ENCODE results near the gene PRAMEF11.
A peak's percentile ranks its signal among the peaks of the same experiment; 100 is the strongest.
"Not testable (repeated sequence)": the region's sequence is repeated elsewhere in the genome, so short reads cannot be mapped to it uniquely, and the experiment has no call there.

The PRAMEF11 gene

DNA sequence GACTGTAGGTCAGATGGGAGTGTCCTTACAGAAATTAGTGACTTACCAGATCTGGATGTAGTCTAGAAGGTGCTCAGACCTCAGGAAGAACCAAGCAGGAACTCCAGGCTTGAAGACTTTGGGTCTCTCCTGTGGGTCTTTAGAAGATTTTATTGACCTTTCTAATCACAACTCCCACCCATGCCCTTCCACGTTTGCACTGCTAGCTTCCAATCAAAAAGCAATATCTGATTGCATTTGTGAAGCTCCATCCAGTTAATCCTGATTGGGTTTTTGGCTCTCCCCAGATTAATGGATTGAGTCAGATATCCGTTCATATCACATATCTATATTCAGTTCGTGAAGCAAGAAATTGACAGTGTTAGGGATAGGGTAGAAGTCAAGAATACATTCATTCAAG lies at the start of gene PRAMEF11:
Gene PRAMEF11 (minus strand): TSS at position 101 of the 400 bp plus-strand sequence. CDS start 2,621 bp downstream, outside the sequence.
- not testable (repeated sequence) for DNase-seq (ENCODE audit: insufficient read length, low spot score); FAIRE-seq

- not testable (repeated sequence) for DNase-seq (ENCODE audit: insufficient read length, low spot score); FAIRE-seq
Observed at GRCh38 chr1:12878453-12878852, 47.2 kb upstream of the PRAMEF11 start.

GRCh38 chr1:12863131-12863880 lies 32.1 kb upstream of the PRAMEF11 start:
- not testable (repeated sequence) for DNase-seq (ENCODE audit: insufficient read length, low spot score); FAIRE-seq

- DNase-seq (ENCODE audit: insufficient read length, low spot score); FAIRE-seq: not testable (repeated sequence)
Observed at GRCh38 chr1:12856786-12857185, 25.6 kb upstream of the PRAMEF11 start, which contains the start of gene PRAMEF2. TSS of gene PRAMEF2 (plus strand) at chr1:12857086. CDS start at chr1:12859010, 1,924 bp downstream.

GRCh38 chr1:12851779-12852178 lies 20.6 kb upstream of the PRAMEF11 start:
- DNase-seq (ENCODE audit: insufficient read length, low spot score) = peak; percentile 5
- no peak for FAIRE-seq

DNA sequence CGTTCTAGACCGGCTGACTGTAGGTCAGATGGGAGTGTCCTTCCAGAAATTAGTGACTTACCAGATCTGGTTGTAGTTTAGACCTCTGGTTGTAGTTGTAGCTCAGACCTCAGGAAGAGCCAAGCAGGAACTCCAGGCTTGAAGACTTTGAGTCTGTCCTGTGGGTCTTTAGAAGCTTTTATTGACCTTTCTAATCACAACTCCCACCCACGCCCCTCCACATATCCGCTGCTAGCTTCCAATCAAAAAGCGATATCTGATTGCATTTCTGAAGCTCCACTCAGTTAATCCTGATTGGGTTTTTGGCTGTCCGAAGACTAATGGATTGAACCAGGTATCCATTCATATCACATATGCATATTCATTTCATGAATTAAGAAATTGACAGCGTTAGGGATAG lies 17.4 kb upstream of the PRAMEF11 start, which contains the start of gene HNRNPCL1:
Gene HNRNPCL1 (minus strand): TSS at position 101 of the 400 bp plus-strand sequence. CDS start 431 bp downstream, outside the sequence.
- DNase-seq (ENCODE audit: insufficient read length, low spot score); FAIRE-seq: not testable (repeated sequence)

- FAIRE-seq; DNase-seq (ENCODE audit: insufficient read length, low spot score): not testable (repeated sequence)
Observed at GRCh38 chr1:12833251-12833650, 2.0 kb upstream of the PRAMEF11 start.

DNA sequence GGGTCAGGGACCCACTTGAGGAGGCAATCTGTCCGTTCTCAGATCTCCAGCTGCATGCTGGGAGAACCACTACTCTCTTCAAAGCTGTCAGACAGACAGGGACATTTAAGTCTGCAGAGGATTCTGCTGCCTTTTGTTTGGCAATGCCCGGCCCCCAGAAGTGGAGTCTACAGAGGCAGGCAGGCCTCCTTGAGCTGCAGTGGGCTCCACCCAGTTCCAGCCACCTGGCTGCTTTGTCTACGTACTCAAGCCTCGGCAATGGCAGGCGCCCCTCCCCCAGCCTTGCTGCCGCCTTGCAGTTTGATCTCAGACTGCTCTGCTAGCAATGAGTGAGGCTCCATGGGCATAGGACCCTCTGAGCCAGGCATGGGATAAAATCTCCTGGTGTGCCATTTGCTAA lies 12.1 kb downstream of the PRAMEF11 start:
- DNase-seq (ENCODE audit: insufficient read length, low spot score); FAIRE-seq: not testable (repeated sequence)

DNA sequence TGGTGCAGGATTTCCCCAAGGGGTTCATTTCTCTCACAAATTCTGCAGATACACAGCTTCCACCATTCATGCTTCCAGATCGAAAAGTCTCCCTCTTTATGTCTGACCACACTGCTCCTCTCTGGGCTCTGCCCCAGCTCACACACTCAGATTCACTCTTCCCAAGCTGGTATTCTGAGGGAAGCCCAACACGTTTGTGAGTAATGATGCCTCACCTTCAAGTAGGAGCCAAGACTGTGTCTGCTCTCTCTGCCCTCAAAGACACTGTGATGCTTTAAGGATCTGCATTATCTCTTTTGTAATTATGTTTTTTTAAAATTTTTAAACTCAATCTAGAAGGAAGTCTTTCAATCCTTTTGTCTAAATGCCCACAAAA lies 19.8 kb downstream of the PRAMEF11 start:
- no peak for FAIRE-seq

DNA sequence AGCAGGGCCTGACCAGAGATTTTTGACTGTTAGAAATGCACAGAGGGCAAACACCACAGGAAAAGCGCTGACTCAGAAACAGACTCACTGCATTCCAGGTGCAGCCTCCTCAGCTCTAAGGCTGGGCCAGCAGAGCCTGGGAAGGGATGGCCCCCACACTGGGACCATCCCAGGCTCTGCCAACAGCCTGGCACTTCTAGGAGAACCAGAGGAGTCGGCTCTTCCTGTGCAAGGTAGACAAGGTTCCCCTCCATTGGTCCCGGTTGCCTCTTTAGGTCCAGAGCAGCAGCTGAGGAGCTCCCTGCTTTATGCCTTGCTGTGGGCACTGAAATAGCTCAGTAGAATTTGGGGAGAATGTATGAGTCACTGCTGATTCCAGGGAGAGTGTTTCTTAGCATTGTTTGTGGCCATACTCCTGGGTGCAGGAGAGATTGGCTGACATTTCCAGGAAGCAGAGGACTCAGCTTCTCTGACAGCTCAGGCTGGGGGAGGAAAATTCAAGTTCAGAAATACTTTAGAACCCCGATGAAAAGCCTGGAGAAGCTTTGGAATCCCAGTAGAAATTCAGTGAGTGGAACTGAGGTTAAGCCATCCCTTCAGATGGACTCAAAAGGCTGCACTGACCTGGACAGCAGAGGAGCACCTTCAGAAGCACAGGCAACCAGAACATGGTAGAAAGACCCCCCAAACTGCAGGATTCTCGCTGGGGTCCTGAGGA lies 20.4 kb downstream of the PRAMEF11 start:
- peak; percentile 13 for FAIRE-seq
- DNase-seq (ENCODE audit: insufficient read length, low spot score) = peak; percentile 30

More for the DNA sequence above, 19.8 kb downstream of the PRAMEF11 start:
- DNase-seq (ENCODE audit: insufficient read length, low spot score) = no peak

DNA sequence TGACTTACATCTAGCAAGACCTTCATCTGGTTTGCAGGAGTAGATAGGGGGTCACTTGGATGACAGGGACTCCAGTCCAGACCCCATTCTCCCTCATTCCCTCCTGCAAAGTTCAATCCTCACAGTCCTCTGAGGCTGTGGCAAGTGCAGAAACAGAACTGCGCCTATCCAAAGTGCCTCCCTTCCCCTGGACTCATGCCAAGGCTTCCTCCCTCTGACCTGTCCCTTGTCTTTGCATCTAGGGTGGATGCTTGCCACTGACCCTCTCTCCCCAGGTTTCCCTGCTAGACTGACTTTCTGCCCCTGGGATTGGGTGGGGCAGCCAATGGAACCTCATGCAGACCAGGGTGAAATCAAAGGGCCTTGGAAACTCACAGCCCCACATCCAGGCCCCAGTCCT lies 21.3 kb downstream of the PRAMEF11 start:
- DNase-seq (ENCODE audit: insufficient read length, low spot score) (no peak), FAIRE-seq (no peak)

- no peak for FAIRE-seq
Observed at GRCh38 chr1:12799730-12800129, 31.5 kb downstream of the PRAMEF11 start.

DNA sequence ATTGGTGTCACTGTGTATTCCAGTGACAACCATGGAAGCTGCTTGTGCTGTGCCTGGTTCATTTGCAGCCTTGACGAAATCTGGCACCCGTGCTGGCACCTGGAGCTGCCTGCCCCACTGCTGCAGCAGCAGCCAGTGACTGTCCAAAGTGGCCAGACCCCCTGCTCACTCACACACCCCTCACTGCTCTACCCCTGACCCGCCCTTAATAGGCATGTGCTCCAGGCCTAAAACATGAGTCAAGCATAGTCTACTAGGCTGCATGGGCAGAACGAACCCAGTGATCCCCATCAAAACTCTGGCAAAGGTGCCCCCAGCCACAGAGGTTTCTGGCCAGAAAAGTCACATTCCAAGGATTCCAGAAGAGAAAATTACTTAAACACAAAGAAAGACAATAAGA lies 32.3 kb downstream of the PRAMEF11 start:
- DNase-seq (ENCODE audit: insufficient read length, low spot score) = no peak

More at GRCh38 chr1:12799730-12800129, 31.5 kb downstream of the PRAMEF11 start:
- DNase-seq (ENCODE audit: insufficient read length, low spot score) = no peak

GRCh38 chr1:12791097-12791496 lies 40.1 kb downstream of the PRAMEF11 start, which contains the start of gene PRAMEF1:
TSS of gene PRAMEF1 (plus strand) at chr1:12791397. CDS start at chr1:12793228, 1,831 bp downstream.
- not testable (repeated sequence) for FAIRE-seq; DNase-seq (ENCODE audit: insufficient read length, low spot score)

More for the DNA sequence above, 32.3 kb downstream of the PRAMEF11 start:
- no peak for FAIRE-seq

DNA sequence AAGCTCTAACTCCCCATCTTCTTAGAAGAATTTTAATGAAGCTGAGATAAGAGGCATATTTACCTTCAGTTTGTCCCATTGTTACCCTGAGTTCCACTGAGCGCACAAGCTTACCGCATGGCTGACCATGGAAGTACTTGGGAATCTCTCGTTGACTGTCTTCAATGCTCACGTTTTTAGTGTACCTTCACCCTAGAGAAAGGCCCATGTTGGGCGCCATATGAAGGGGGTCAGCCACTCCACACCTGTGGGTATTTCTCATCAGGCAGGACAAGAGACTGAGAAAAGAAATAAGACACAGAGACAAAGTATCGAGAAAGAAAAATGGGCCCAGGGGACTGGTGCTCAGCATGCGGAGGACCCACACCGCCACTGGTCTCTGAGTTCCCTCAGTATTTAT lies 46.5 kb downstream of the PRAMEF11 start:
- DNase-seq (ENCODE audit: insufficient read length, low spot score); FAIRE-seq: not testable (repeated sequence)

GRCh38 chr1:12783783-12784182 lies 47.4 kb downstream of the PRAMEF11 start:
- FAIRE-seq; DNase-seq (ENCODE audit: insufficient read length, low spot score): not testable (repeated sequence)

- DNase-seq (ENCODE audit: insufficient read length, low spot score); FAIRE-seq: not testable (repeated sequence)
Observed at GRCh38 chr1:12781488-12781887, 49.7 kb downstream of the PRAMEF11 start.

GRCh38 chr1:12778907-12779306 lies 52.3 kb downstream of the PRAMEF11 start:
- no peak for FAIRE-seq
- DNase-seq (ENCODE audit: insufficient read length, low spot score) = no peak

GRCh38 chr1:12778061-12778460 lies 53.1 kb downstream of the PRAMEF11 start:
- no peak for FAIRE-seq
- no peak for DNase-seq (ENCODE audit: insufficient read length, low spot score)

DNA sequence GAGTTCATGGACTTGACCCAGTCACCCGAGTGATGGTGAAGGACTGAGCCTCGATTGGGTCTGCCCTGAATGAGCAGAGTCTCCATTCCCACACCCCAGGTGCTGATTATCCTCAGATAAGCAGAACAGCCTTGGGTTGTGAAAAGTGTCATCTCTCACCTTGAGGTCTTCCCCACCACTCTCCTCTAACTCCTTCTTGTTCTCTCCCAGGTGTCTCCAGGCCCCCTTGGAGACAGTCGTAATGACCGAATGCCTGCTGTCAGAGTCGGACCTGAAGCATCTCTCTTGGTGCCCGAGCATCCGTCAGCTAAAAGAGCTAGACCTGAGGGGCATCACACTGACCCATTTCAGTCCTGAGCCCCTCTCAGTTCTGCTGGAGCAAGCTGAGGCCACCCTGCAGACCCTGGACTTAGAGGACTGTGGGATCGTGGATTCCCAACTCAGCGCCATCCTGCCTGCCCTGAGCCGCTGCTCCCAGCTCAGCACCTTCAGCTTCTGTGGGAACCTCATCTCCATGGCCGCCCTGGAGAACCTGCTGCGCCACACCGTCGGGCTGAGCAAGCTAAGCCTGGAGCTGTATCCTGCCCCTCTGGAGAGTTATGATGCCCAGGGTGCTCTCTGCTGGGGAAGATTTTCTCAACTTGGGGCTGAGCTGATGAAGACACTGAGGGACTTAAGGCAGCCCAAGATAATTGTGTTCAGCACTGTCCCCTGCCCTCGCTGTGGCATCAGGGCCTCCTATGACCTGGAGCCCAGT lies 54.2 kb downstream of the PRAMEF11 start:
- no peak for DNase-seq (ENCODE audit: insufficient read length, low spot score)
- FAIRE-seq = no peak

Measured in HTR-8/SVneo (cell line).